ENCODE measurements around the gene ITGB5.

GRCh38 chr3:124878561-124879336 is 8.4 kb downstream of the ITGB5 start:
- peak; percentile 62; the same call in 1 of the 2 replicates for TF ChIP-seq SIN3A (IDR thresholded peaks at IDR 0.05; ENCODE audit: borderline replicate concordance, insufficient read depth, low read length)
- TF ChIP-seq TAF1 (IDR thresholded peaks at IDR 0.05; ENCODE audit: borderline replicate concordance, insufficient read depth, low read length): peak; percentile 27; the same call in 1 of the 2 replicates
- TF ChIP-seq FOXP2 (optimal IDR thresholded peaks at IDR 0.05; ENCODE audit: borderline replicate concordance, extremely low read depth, extremely low read length, insufficient read depth): no peak
- TF ChIP-seq, protein P1, sequence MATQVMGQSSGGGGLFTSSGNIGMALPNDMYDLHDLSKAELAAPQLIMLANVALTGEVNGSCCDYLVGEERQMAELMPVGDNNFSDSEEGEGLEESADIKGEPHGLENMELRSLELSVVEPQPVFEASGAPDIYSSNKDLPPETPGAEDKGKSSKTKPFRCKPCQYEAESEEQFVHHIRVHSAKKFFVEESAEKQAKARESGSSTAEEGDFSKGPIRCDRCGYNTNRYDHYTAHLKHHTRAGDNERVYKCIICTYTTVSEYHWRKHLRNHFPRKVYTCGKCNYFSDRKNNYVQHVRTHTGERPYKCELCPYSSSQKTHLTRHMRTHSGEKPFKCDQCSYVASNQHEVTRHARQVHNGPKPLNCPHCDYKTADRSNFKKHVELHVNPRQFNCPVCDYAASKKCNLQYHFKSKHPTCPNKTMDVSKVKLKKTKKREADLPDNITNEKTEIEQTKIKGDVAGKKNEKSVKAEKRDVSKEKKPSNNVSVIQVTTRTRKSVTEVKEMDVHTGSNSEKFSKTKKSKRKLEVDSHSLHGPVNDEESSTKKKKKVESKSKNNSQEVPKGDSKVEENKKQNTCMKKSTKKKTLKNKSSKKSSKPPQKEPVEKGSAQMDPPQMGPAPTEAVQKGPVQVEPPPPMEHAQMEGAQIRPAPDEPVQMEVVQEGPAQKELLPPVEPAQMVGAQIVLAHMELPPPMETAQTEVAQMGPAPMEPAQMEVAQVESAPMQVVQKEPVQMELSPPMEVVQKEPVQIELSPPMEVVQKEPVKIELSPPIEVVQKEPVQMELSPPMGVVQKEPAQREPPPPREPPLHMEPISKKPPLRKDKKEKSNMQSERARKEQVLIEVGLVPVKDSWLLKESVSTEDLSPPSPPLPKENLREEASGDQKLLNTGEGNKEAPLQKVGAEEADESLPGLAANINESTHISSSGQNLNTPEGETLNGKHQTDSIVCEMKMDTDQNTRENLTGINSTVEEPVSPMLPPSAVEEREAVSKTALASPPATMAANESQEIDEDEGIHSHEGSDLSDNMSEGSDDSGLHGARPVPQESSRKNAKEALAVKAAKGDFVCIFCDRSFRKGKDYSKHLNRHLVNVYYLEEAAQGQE (IDR thresholded peaks at IDR 0.05; ENCODE audit: insufficient read depth in 1 of 2, low read depth in 2 of 2, low read length in 2 of 2): no peak

Data from PFSK-1 (cell line).